GM19395 (cell line): ENCODE measurements around the gene HDAC4.

Source experiments
- ATAC-seq: cut with Tn5 transposase; IDR thresholded peaks from one replicate; pipeline ENCODE4 v1.9.1; 2021; ENCODE audit warnings: mild to moderate bottlenecking, moderate library complexity; ENCODE audit not compliant: unreplicated experiment

The HDAC4 gene

DNA sequence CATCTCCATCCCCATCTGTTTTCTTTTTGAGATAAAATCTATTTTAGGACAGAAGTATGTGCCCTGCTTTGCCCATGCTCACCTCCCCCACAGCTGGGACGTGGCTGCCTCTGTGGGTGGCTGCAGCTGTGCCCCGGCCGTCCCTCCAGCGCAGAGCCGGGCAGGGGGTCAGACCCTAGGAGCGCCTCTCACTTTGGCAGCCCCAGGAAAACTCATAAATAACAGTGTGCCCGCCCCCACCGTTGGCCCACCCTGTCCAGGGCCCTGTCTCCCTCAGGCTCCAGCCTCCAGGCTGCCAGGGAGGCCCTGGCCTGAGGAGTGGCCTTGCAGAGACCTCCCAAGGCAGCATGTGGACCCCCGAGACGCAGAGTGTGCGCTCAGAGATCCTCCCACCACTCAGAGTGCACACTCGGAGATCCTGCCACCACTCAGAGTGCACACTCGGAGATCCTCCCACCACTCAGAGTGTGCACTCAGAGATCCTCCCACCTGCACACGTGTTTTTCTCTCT is 374.8 kb downstream of the HDAC4 start:
- no peak for ATAC-seq

DNA sequence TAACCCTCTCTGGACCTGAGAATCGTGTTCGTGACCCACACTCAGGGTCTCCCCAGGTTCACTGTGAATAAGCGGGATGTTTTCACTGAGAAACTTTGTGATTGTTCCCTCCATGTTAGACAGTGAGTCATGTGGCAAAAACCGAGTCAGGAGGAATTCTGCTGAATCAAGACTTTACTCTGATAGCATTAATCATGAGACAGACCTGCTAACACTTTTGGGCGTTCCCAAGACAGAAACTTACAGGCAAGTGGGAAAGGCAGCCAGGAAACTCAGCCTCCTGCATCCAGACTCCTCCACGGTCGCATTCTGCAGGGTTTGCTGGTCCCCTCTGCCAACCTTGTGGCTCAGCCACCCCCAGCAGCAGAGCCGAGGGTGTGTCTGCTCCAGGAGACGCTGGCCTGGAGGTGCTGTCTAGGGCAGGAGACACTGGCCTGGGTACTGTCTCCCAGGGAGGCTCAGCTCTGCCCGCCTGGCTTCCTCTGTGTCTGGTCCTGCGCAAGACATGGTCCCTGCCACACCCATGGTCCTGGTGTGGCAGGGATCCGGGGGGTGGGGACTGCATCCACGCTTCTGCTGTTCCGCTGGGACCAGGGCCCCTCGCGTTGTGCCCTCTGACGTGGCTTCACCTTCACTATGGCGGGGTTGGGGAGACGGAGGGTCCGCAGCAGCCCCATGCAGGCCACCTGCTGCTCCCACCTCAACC is 375.6 kb downstream of the HDAC4 start:
- ATAC-seq: no peak

DNA sequence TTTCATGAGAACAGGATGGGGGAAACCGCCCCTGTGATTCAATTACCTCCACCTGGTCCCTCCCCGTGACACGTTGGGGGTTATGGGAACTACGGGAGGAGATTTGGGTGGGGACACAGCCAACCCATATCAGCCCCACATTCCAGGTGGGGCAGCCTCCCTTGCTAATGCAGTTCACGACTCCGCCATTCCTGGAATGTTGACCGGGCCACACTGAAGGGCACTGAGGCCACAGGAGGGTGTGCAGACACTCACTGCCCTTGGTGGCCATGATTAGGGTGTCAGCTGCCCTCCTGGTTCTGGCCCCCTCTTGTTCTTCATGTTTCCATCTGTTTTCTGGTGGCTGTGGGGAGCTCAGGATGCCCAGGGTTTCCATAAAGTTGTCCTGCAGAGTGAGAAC is 376.6 kb downstream of the HDAC4 start:
- no peak for ATAC-seq

DNA sequence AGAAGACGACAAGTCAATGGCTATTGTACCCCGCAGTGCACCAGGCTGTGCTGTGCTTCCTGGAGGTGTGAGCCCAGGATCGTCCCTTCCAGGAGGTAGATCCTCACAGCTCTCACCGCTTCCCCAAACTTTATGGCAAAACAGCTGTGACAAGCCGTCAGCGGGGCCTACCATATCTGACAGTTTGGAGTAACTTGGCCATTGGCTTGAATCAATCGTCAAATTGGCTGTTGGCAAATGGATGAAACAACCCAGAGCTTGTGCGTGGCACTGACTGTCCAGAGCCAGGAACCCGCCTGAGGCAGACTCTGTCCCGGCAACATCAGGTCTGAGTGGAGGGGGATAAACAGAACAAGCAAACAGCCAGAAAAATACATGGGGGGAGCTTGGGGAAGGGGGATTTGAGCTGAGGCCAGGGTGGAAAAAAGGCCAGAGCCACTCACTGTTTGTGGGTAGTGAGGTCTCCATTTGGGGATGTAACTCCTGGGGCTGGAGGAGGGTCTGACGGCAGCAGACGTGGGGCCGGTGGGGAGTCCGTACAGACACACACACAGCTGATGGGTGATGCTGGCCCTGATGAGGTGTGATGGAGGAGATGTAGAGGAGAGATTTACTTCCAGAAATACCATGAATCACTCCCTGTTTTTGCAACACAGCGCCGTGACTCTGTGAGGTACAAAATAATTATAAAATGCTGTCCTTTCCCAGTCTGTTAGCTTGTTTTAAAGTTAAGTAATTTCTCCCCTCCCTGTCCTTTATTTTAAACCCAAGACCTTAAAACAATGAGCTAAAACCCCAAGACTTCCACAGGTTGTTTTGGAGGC is 378.2 kb downstream of the HDAC4 start:
- ATAC-seq: no peak

DNA sequence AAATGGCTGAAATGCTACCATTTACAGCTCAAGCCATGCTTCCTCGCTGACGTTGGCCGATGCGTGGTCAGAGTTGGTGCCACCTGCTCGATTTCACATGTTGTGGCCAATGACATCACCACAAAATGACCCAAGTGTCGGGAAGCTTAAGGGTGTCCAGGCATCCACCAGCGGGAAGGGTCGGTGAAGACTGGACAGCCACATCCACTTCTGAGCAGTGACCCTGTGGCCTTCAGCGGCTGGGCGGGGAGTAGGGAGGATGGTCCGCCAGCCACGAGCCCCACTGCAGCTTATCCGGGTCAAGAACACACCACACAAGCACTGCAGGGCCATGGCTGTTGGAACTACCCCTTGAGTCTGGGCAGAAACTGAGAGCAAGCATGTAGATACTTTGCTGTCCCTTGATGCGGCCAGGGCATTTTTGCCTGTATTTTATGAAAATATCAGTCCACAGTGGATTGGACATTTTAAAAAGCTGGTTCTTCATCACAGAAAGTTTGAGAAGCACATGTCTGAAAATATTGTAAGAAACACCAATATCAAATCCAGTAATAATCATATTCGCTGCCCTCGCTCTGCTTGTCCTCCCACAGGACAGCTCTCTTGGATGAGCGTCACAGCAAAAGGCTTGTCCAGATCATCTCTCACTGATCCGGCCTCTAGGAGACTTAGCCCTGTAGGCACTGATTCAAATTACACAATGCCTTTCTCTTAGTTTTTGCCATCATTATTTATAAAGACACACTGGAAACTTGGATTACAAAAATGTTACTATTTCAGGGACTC is 379.0 kb downstream of the HDAC4 start:
- ATAC-seq: no peak

DNA sequence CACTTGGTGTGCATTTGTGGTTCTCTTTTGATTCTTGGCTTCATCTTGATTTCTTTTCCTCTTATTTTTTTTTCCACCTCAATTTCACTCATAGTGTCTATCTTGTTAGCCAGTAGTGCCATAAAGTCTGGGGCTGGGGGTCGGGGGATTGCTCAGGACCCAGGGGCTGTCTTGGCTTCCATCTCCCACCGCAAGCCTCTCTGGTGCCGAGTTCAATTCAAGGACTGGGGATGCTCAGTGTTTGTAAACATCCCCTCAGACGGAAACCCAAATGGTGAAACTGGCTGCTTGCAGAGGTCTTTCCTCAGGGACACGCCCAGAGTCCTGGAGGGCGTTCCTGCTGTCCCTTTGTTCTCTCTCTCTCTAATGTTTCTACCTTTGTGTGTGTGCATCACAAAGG is 379.6 kb downstream of the HDAC4 start:
- no peak for ATAC-seq

DNA sequence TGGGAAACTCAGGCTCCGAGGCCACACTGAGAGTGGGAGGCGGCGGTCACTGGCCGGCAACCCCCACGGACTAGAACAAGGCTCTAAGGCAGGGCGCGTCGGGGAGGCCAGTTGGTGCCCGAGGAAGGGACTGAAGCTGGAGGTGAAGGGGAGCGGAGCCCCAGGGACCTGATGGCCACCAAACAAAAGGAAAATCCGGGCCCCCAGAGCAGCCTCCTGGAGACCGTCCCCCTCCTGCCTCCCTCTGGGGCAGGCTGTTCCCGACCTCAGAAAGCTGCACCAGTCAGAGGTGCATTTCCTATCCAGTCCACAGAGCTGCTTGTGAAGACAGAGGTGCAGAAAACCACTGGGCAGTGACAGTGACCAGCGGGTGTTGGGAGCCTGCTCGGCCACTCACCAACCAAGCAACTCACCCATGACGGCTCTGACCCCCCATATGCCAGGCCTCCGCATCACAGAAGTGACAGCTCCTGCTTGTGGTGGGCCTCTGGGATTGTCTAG is 380.2 kb downstream of the HDAC4 start:
- ATAC-seq: no peak

DNA sequence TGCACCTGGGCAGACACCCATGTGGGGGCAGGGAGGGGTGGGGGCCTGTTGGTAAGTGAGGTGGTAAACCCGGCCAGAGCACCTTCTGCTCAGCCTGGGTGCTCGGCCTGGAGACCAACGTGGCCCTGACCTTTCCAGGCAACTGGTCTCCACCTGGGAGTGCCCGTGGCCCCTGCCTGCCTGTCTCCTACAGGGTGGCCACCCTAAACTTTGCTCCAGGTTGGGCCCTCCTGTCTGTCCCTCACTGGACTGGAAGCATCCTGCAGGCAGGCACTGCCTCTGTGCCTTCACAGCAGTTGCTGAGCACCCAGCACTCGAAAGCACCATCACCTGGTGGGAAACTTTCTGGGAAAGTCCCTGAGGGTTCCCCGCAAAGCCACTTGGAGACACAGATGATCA is 381.6 kb downstream of the HDAC4 start:
- no peak for ATAC-seq

DNA sequence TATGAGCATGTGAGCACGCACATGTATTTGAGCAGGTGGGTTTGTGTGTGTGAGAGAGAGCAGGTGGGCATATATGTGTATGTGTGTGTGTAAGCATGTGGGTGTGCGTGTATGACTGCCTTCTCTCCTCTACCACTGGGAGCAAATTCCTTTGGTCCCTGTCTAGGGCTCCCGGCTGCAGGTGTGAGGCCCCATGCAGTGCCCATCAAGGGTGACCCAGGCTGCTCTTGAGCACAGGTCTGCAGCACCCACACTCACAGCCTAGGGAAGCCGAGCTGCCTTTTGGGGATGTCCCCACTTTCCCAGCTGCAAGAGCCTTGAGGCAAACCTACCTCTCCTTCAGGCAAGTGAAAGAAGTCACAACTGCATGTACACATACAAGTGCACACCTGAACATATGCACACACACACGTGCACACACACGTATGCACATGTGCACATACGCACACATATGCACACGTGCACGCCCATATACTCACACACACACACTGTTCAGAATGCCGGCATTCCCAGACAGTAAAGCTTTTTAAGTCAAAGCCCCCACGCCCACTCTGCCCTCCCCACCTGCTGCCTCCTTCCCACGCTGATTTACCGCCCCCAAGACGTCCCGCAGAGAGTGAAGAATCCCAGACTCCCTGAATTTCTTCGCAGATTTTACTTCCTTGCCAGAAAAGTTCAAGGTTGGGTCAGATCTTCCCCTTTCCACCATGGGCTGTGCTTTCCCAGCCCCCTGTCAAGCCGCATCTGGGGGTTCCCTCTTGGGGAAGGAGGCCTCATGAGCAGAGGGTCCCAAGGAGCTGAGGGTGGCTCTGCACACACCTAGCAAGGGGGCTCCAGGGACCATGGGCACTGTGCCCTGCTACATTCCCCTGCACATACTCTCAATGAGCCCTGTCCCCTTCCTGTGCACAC is 382.3 kb downstream of the HDAC4 start:
- no peak for ATAC-seq

DNA sequence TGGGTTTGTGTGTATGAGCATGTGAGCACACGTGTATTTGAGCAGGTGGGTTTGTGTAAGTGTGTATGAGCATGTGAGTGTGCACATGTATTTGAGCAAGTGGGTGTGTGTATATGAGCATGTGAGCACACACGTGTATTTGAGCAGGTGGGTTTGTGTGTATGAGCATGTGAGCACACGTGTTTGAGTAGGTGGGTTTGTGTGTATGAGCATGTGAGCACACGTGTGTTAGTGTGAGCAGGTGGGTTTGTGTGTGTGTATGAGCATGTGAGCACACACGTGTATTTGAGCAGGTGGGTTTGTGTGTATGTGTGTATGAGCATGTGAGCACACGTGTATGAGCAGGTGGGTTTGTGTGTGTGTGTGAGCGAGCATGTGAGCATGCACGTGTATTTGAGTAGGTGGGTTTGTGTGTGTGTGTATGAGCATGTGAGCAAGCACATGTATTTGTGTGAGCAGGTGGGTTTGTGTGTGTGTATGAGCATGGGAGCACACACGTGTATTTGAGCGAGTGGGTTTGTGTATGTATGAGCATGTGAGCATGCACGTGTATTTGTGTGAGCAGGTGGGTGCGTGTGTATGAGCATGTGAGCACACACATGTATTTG is 383.2 kb downstream of the HDAC4 start:
- ATAC-seq: no peak

DNA sequence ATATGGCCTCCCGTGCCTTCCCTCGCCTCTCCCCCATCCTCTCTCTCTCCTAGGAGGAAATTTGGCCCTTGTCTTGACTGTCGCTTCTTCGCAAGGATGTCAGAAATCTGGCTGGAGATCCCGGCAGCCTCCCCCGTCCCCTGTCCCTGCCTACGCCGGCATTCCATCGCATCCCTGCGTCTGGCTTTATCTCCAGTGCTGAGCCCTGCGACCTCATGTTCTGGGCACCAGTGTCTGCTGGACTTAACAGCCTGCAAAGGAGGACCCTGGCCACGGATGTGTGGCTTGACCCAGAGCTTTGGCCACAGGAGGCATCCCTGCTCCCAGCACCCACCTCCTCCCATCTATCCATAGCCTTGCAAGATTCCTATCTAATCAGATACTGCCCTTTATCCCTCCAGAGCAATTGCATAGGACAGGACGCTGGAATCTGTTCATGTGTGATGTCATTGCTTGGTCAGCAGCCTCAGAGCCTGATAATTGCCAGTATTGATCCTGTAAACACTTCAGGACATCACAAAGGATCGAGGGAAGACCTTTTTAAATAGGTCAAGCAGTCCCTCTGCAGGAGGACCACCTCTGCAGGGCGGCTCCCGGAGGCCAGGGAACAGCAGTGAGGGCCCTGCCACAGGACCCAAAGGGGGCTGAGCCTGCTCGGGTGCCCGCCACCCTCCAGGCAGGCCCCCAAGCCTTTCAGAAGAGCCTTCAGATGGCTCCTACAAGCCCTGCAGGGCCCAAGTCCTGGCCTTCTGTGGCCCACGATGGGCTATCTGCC is 384.7 kb downstream of the HDAC4 start:
- no peak for ATAC-seq

DNA sequence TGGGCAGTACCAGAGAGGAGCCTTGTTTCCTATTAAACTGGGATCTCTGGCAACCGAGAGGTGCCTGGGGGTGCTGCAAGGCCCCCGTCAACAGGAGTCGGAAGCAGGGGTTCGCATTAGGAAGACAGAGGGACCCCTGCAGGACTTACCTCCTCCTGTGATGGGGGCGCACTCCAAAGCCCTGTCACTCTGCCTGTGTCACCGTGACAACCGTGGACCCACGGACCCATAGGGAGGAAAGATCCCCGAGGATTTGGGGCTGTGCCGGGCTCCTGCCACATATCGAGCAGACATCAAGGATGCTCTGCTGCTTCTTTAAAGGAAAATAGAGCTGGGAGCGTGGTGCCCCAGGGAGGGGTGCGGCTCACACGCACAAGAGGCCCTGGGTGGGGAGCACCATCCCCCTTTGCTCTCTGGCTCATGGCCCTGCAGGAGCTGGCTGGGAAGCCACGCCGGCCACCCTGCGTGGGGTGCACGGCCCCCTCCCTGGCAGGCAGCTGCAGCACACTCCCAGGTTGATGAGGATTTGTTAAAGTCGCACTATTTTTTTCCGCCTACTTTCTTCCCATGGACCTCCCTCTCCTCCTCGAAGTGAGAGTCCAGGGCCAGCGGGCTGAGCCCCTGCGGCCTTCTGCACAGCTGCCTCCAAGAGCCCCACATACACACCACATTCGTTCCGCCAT is 385.5 kb downstream of the HDAC4 start:
- ATAC-seq: no peak

DNA sequence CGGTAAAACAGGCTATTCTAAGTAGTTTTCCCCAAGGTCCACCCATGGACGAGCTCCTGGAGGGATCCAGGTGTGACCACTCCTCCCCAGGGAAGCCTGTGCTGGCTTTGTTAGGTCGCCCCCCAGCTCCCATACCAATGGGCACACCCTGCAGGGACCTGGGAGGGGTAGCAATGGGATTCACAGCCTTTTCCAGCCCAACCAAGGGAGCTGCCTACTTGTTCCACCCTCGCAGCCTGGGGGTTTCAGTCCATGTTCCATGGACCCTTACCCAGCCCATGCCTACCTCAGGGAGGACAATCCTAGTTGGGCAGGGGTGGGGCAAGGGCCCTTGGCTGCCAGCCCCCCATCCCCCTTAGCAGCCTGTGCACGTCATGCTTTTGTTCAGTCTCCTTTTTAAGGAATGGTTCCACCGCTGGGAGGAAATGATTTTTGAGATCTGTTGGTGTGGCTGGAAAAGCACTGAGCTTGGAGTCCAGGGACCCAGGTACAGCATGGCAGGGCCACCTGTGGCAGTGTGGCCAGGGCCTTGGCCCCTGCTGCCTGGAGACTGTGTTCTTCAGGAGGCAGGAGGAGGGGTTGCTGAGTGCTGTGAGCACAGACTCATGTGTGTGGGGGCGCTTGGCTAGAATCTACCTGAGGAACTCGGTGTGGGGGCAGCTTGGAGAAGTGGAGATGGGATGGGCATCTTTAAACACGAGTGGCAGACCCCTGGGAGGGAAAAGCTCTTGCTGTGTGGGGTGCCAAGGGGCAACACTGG is 386.2 kb downstream of the HDAC4 start:
- ATAC-seq: no peak

DNA sequence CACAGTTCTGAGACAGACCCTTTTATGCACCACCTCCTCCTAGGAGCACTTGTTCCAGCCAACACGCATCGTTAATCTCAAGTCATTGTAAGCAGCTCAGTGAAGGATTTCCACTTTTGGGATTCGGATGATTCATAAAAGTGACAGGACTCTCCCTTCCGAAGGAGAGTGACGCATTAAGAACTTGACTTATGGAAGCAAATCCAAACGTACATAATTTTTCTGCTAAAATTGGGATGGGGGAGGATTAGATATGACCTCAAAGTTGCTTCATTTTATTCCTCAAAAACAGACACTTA is 387.2 kb downstream of the HDAC4 start:
- no peak for ATAC-seq

DNA sequence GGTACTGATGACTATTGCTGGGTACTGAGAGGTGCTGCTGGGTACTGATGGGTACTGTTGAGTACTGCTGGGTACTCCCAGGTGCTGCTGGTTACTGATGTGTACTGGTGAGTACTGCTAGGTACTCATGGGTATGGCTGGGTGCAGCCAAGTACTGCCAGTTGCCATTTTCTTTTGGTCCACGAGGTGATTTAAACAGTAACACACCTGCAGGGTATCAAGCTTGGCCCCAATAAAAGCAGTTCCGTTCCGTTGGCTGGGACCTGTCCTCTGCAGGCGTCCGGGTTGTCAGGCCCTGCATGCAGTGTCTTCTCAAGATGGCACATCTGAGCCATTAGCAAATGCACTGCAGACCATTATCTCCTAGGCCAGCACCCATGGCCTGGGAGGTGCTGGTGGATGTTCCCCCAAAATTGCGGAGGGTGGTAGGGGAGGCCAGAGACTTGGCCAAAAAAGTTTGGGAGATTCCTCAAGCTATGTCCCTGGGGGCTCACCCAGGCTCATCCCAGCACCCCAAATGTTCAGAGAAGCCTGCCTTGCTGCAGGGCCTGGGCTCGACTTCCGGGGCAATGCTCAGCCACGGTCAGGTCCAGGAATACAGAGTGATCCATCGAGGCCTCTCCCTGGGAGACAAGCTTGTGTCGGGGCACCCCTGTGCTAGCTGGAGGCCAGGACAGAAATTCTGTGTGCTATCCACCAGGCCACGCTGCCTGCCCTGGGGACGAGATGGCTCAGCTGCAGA is 387.7 kb downstream of the HDAC4 start:
- ATAC-seq: no peak

DNA sequence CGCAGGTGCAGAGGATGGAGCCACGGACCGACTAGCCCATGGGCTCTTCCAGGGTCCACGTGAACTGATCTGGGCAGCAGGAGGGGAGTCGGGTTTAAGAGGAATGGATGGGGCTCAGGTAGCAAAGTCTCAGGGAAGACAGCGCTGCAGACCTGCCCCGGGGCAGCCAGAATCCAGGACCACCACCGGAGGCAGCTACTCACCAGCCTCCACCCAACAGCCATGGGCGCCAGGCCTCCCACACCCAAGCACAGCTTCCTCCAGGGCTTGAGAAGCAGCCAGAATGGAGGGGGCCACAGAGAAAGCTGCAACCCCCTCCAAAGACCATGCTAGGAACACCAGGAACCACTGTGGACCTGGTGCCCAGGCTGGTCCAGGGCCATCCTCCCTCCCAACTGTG is 388.6 kb downstream of the HDAC4 start:
- ATAC-seq: no peak

DNA sequence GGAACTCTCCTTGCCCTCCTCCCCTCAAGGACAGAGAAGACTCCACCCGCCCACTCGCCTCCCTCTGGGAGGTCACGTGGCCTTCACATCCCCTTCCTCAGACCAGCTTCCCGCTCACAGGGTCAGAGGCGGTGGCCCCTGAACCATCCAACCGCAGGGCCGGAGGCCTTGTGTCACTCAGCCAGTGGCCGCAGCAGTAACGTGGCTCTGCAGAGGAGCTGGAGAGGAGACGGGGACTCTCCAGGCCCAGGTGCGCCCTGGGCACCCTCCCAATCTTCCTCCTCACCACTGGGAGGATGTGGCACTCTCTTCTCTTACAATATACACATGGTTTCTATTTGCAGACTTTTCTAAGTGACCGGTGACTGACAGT is 391.2 kb downstream of the HDAC4 start:
- ATAC-seq: no peak
